Neuronal stem cell (in vitro differentiated cells): Measurements from ENCODE around the gene LOC128125822.

Experiments used
- DNase-seq: peaks from one replicate; pipeline ENCODE4 v3.0.0-alpha.2; 2013; ENCODE audit warnings: low spot score
- H2AFZ ChIP-seq: one replicate; pipeline ENCODE4 v1.6.1; 2013; ENCODE audit warnings: mild to moderate bottlenecking, low read length, inconsistent platforms
- H2AK5ac ChIP-seq: 2 replicates; pipeline ENCODE4 v1.6.1; 2013; ENCODE audit warnings: low read depth, mild to moderate bottlenecking, inconsistent platforms, low read length, moderate library complexity, mixed read lengths
- H2BK120ac ChIP-seq: 2 replicates; pipeline ENCODE4 v1.6.1; 2013; ENCODE audit warnings: low read depth, mild to moderate bottlenecking, inconsistent platforms, low read length, moderate library complexity, mixed read lengths
- H2BK12ac ChIP-seq: one replicate; pipeline ENCODE4 v1.6.1; 2013; ENCODE audit warnings: low read length, inconsistent platforms
- H2BK15ac ChIP-seq: 2 replicates; pipeline ENCODE4 v1.6.1; 2013; ENCODE audit warnings: mild to moderate bottlenecking, low read length, inconsistent platforms, mixed read lengths
- H2BK5ac ChIP-seq: one replicate; pipeline ENCODE4 v1.6.1; 2013; ENCODE audit warnings: inconsistent platforms, mild to moderate bottlenecking, low read length, moderate library complexity
- H3K14ac ChIP-seq: one replicate; pipeline ENCODE4 v1.6.1; 2013; ENCODE audit warnings: low read length, inconsistent platforms
- H3K18ac ChIP-seq: 2 replicates; pipeline ENCODE4 v1.6.1; 2013; ENCODE audit warnings: low read length, inconsistent platforms
- H3K23ac ChIP-seq: 2 replicates; pipeline ENCODE4 v1.6.1; 2013; ENCODE audit warnings: low read depth, mild to moderate bottlenecking, mixed read lengths, low read length, inconsistent platforms; ENCODE audit not compliant: poor library complexity
- H3K27ac ChIP-seq: replicated peaks from 3 replicates; pipeline ENCODE4 v1.5.1; 2013; ENCODE audit warnings: low read length, inconsistent platforms
- H3K27me3 ChIP-seq, 3 experiments: 2 replicates each; pipeline ENCODE4 v1.6.1; 2013; ENCODE audit warnings: low read length in 3 of 3, mild to moderate bottlenecking in 2 of 3, inconsistent platforms in 1 of 3, low read depth in 1 of 3, mixed read lengths in 1 of 3, moderate library complexity in 1 of 3; ENCODE audit not compliant: control insufficient read depth in 3 of 3, insufficient read depth in 3 of 3
- H3K36me3 ChIP-seq, 2 donors: replicated peaks in 1 of 2; 2 replicates each; pipeline ENCODE4 v1.6.1; 2013; ENCODE audit warnings: low read length in 2 of 2; ENCODE audit not compliant: control insufficient read depth in 2 of 2, insufficient read depth in 2 of 2
- H3K4ac ChIP-seq: 2 replicates; pipeline ENCODE4 v1.6.1; 2013; ENCODE audit warnings: inconsistent platforms, mild to moderate bottlenecking, low read length, moderate library complexity
- H3K4me1 ChIP-seq, 2 donors: 1 replicate in 1 of 2; 2 replicates in 1 of 2; pipeline ENCODE4 v1.6.1; 2013; ENCODE audit warnings: low read length in 2 of 2, low read depth in 1 of 2; ENCODE audit not compliant: control insufficient read depth in 2 of 2, insufficient read depth in 1 of 2
- H3K4me2 ChIP-seq: one replicate; pipeline ENCODE4 v1.6.1; 2013; ENCODE audit warnings: mild to moderate bottlenecking, low read length, inconsistent platforms; ENCODE audit not compliant: insufficient read depth, poor library complexity, severe bottlenecking
- H3K4me3 ChIP-seq, 2 donors: 2 replicates each; pipeline ENCODE4 v1.5.1; 2013; ENCODE audit warnings: low read length in 2 of 2, mild to moderate bottlenecking in 2 of 2, inconsistent platforms in 1 of 2, moderate library complexity in 1 of 2
- H3K79me1 ChIP-seq: one replicate; pipeline ENCODE4 v1.6.1; 2013; ENCODE audit warnings: low read depth, mild to moderate bottlenecking, inconsistent platforms, low read length, moderate library complexity
- H3K9ac ChIP-seq: one replicate; pipeline ENCODE4 v1.6.1; 2013; ENCODE audit warnings: mild to moderate bottlenecking, low read depth, low read length, inconsistent platforms; ENCODE audit not compliant: poor library complexity
- H3K9me3 ChIP-seq, 2 donors: replicated peaks in 1 of 2; 2 replicates each; pipeline versions ENCODE3 to v1.6.1; 2013; ENCODE audit warnings: low read length in 2 of 2, mild to moderate bottlenecking in 2 of 2, inconsistent platforms in 1 of 2, low read depth in 1 of 2, mixed read lengths in 1 of 2, moderate library complexity in 1 of 2; ENCODE audit not compliant: control insufficient read depth in 2 of 2, insufficient read depth in 1 of 2
- H4K8ac ChIP-seq: one replicate; pipeline ENCODE4 v1.6.1; 2013; ENCODE audit warnings: low read depth, mild to moderate bottlenecking, inconsistent platforms, low read length, moderate library complexity
- H4K91ac ChIP-seq: one replicate; pipeline ENCODE4 v1.6.1; 2013; ENCODE audit warnings: low read length, low read depth, mild to moderate bottlenecking, inconsistent platforms; ENCODE audit not compliant: poor library complexity
- WGBS, 2 donors: extraction: QIAGEN DNeasy Blood & Tissue Kit; methylation state at CpG; one replicate each; pipeline ENCODE4 v1.1.7; 2013; ENCODE audit warnings: missing lambda C conversion rate in 2 of 2, mixed read lengths in 1 of 2; ENCODE audit not compliant: insufficient read length in 2 of 2, insufficient replicate concordance in 1 of 2; ENCODE audit errors: extremely low coverage in 2 of 2; 5-methylcytosine and 5-hydroxymethylcytosine counted together

Gene LOC128125822

DNA sequence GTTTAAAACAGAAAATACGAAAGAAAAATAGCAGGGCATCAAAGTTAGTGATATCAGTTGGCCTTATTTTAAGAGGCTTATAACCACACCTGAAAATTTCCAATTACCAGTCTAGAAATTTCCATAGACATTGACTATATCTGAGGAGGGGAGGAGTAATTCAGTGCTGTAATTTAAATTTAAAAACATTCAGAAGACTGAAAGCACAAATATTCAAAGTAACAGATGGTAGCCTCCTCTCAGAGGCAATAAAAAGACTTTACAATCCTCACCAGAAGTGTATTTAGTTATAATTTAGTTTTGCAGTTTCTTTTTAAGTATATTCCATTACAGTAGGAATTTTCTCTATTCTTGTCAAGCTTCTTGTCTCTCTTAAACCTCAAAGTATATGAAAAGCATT, 18.4 kb upstream of the LOC128125822 start:
- Histone ChIP-seq H2AFZ (no peak overlapping the region), H2BK120ac (no peak overlapping the region), H3K79me1 (no peaks in the 10 kb centered on the region), H3K4me1 (no peaks in the 10 kb centered on the region), H3K23ac (no peak overlapping the region), H3K9me3 (no peaks in the 10 kb centered on the region), H2BK5ac (no peak overlapping the region), H3K18ac (no peak overlapping the region), H3K14ac (no peak overlapping the region), H4K8ac (no peak overlapping the region), H3K27me3 (no peaks in the 10 kb centered on the region), H4K91ac (no peak overlapping the region), H2BK12ac (no peak overlapping the region), H3K36me3 (no peaks in the 10 kb centered on the region), H2AK5ac (no peak overlapping the region), H2BK15ac (no peak overlapping the region), H3K4me2 (no peak overlapping the region), H3K4me3 (no peak overlapping the region), H3K9ac (no peak overlapping the region), H3K27ac (no peak overlapping the region), H3K4ac (no peak overlapping the region)
- DNase-seq: no peak
- WGBS, 2 donors: no CpG with 5 or more reads among the region's 1 CpG

DNA sequence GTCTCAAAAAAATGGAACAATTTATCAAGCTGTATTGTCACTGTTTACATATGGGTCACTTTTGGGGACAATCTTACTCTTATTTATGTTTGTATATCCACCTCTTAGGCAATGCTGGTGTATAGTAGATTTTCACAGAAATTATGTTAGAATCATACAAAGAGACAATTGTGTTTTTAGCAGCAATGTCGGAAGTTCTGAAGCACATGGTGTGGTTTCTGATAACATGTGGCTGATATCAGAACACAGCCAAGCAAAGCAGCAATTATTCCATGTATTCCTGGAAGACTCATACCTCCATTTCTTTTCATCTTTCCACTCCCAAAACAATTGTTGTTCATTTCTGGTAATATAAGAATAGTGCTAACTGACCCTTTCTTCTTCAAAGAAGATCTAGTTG, 17.5 kb upstream of the LOC128125822 start:
- Histone ChIP-seq H3K27me3 (no peaks in the 10 kb centered on the region), H3K18ac (no peak overlapping the region), H3K23ac (no peak overlapping the region), H3K4ac (no peak overlapping the region), H4K91ac (no peak overlapping the region), H2BK120ac (no peak overlapping the region), H3K4me2 (no peak overlapping the region), H3K27ac (no peak overlapping the region), H3K14ac (no peak overlapping the region), H2BK5ac (no peak overlapping the region), H2BK12ac (no peak overlapping the region), H3K9me3 (no peaks in the 10 kb centered on the region), H2BK15ac (no peak overlapping the region), H3K4me3 (no peak overlapping the region), H3K36me3 (no peaks in the 10 kb centered on the region), H2AFZ (no peak overlapping the region), H3K9ac (no peak overlapping the region), H3K4me1 (no peaks in the 10 kb centered on the region), H3K79me1 (no peaks in the 10 kb centered on the region), H2AK5ac (no peak overlapping the region), H4K8ac (no peak overlapping the region)
- no peak for DNase-seq
- WGBS, 2 donors: no CpG with 5 or more reads among the region's 1 CpG

DNA sequence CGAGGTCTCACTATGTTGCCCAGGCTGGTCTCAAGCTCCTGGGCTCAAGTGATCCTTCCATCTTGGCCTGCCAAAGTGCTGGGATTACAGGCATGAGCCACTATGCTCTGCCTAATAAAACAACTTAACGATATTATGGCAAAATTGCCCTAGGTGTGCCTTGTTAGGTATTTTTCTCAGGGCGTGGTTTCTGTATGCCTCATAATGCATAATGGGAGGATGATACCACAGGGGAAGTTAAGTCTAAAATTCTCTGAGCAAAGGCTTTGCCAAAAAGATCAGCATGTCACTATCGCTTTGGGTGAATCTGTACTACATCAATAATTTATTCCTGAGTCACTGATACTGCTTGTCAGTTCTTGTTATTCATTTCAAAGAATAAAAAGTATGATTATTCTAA, 15.9 kb upstream of the LOC128125822 start:
- Histone ChIP-seq H2BK120ac (no peak overlapping the region), H3K14ac (no peak overlapping the region), H3K18ac (no peak overlapping the region), H4K8ac (no peak overlapping the region), H4K91ac (no peak overlapping the region), H3K9me3 (no peaks in the 10 kb centered on the region), H2BK15ac (no peak overlapping the region), H3K79me1 (no peaks in the 10 kb centered on the region), H3K4me1 (no peaks in the 10 kb centered on the region), H3K9ac (no peak overlapping the region), H3K23ac (no peak overlapping the region), H2BK5ac (no peak overlapping the region), H2AFZ (no peak overlapping the region), H2AK5ac (no peak overlapping the region), H3K4me2 (no peak overlapping the region), H3K27ac (no peak overlapping the region), H3K27me3 (no peaks in the 10 kb centered on the region), H3K4me3 (no peak overlapping the region), H3K4ac (no peak overlapping the region), H2BK12ac (no peak overlapping the region), H3K36me3 (no peaks in the 10 kb centered on the region)
- no peak for DNase-seq
- no CpG with 5 or more reads among the region's 4 CpGs for WGBS, 2 donors

DNA sequence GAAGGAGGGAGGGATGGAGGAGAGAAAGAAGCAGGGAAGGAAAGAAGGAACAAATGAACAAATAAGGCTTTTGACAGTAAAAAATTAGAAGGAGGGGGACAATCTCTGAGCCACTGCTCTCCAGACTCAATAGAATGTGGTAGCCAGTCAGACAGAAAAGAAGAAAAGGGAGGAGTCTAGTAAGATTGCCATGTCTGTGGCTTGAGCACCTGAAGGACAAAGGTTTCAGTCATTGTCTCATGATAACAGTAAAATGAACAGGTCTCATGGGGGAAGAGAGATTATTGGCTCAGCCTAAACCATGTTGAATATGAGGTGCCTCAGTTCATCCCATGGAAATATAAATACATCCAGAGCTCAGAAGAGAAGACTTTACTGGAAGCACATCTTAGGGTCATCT, 14.0 kb upstream of the LOC128125822 start:
- DNase-seq: no peak
- no peak overlapping the region for H2BK5ac ChIP-seq
- H3K9ac ChIP-seq: no peak overlapping the region
- H3K4me1 ChIP-seq: no peaks in the 10 kb centered on the region
- H2BK12ac ChIP-seq: no peak overlapping the region
- no peak overlapping the region for H3K27ac ChIP-seq
- no peak overlapping the region for H2AFZ ChIP-seq
- no peak overlapping the region for H3K4me2 ChIP-seq
- no peak overlapping the region for H4K91ac ChIP-seq
- H3K9me3 ChIP-seq: no peaks in the 10 kb centered on the region
- no peak overlapping the region for H3K4ac ChIP-seq
- no peaks in the 10 kb centered on the region for H3K27me3 ChIP-seq
- no peaks in the 10 kb centered on the region for H3K79me1 ChIP-seq
- no peak overlapping the region for H3K18ac ChIP-seq
- H2BK120ac ChIP-seq: no peak overlapping the region
- H3K14ac ChIP-seq: no peak overlapping the region
- H2AK5ac ChIP-seq: no peak overlapping the region
- no peak overlapping the region for H3K23ac ChIP-seq
- no peaks in the 10 kb centered on the region for H3K36me3 ChIP-seq
- H2BK15ac ChIP-seq: no peak overlapping the region
- no peak overlapping the region for H3K4me3 ChIP-seq
- no peak overlapping the region for H4K8ac ChIP-seq
